ENCODE measurements around the gene MPI.

DNA sequence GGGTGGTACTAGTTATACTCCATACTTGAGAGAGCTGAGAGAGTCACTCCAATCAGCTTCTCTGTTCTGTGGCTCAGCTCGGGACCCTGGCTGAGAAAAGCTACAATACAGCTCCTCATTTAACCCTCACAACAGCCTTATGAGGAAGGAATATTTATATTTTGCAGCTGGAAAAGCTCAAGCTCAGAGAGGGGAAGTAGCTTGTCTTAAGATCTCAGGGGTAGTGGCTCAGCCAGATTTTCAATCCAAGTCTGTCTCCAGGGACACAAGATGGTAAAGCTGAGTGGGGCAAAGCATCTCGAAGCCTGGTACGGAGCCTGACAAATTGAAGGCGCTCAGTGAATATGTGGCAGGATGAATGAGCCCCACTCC, 31.5 kb upstream of the MPI start:
- TF ChIP-seq, protein P1, sequence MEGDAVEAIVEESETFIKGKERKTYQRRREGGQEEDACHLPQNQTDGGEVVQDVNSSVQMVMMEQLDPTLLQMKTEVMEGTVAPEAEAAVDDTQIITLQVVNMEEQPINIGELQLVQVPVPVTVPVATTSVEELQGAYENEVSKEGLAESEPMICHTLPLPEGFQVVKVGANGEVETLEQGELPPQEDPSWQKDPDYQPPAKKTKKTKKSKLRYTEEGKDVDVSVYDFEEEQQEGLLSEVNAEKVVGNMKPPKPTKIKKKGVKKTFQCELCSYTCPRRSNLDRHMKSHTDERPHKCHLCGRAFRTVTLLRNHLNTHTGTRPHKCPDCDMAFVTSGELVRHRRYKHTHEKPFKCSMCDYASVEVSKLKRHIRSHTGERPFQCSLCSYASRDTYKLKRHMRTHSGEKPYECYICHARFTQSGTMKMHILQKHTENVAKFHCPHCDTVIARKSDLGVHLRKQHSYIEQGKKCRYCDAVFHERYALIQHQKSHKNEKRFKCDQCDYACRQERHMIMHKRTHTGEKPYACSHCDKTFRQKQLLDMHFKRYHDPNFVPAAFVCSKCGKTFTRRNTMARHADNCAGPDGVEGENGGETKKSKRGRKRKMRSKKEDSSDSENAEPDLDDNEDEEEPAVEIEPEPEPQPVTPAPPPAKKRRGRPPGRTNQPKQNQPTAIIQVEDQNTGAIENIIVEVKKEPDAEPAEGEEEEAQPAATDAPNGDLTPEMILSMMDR (IDR thresholded peaks at IDR 0.05): no peak
- TF ChIP-seq POLR2A (IDR thresholded peaks at IDR 0.05): no peak

Measured in right lobe of liver (tissue), 4 donors.